Activated T-helper 2 cell treated with anti-CD3 and anti-CD28 coated beads, Interferon-gamma antibody, Interleukin-2, Interleukin-4, amounts not matched to agents 10 μg/mL and 5 μg/mL and 100 μg/mL, durations not matched to agents 14 hours and 24 hours and 36 hours (primary cell): ENCODE measurements around the gene FGD3. TPM values are rescaled to one million over a fixed set of nuclear protein-coding genes. Genes with fewer than 3 reads are reported as not detected.

Experiments used
- DNase-seq: peaks from one replicate; pipeline ENCODE4 v3.0.0; 2021; ENCODE audit warnings: low spot score
- H3K27ac Mint-ChIP-seq: one replicate; pipeline ENCODE4 v1.8.0; 2021; ENCODE audit warnings: mixed read lengths
- H3K27me3 Mint-ChIP-seq: one replicate; pipeline ENCODE4 v1.8.0; 2021; ENCODE audit warnings: low read depth, mixed read lengths
- H3K36me3 Mint-ChIP-seq: one replicate; pipeline ENCODE4 v1.8.0; 2021; ENCODE audit warnings: low read depth, mixed read lengths
- H3K4me1 Mint-ChIP-seq: one replicate; pipeline ENCODE4 v1.8.0; 2021; ENCODE audit warnings: low read depth, mixed read lengths
- H3K4me3 Mint-ChIP-seq: one replicate; pipeline ENCODE4 v1.8.0; 2021; ENCODE audit warnings: low read depth, mild to moderate bottlenecking, moderate library complexity, mixed read lengths
- H3K9me3 Mint-ChIP-seq: one replicate; pipeline ENCODE4 v1.8.0; 2021; ENCODE audit warnings: mixed read lengths
- intact Hi-C: fragments of 100-400 bp; cut with micrococcal nuclease; formaldehyde crosslinking; loops from one replicate; pipeline ENCODE4 v1.15.1; 2023
- total RNA-seq: library from RNA; stranded (reverse); gene quantifications from 2 replicates; pipeline ENCODE4 v1.2.3, GENCODE V29; 2022

Gene FGD3
- total RNA-seq, 1 donor from 2014 or later: 42.9 TPM

DNA sequence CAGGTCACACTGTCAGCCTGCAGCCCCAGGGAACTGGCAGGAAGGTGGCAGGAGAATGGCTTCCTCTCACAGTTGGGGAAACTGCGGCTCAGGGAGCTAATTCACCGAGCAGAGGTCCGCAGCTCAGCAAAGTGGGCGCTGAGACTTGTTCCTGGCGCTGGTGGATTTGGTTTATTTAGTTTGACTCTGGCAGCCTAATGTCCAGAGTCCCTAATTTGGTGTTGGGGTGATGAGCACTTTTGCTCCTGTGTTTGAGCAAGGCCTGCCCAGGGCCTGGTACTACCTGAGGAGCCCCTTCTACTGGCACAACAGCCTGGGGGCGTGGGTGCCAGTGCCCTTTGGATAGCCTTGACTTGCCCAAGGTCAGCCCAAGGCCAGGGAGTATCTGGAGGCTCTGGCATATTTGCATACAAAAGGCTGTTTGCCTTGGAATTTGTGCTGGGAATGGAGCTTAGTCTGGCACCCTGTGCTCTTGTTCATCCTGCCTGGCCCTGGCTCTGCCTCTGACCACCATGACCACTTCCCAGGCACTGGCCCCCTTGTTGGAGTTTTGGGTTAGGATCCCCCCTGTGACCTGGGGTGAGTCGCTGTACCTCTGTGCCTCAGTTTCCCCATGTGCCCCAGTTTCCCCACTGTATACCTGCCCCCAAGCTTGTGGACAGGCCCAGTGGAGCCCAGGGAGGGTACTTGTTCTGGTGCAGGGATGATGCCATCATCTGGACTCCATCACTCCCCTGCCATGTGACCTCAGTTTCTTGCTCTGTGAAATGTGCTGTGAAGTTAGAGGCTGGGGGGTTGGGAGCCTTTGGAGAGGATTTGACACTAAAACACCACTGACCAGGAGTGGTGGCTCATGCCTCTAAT is 112.6 kb downstream of the FGD3 start:
- H3K4me1 Mint-ChIP-seq: peaks cover 48% of the 10 kb centered on the region
- intact Hi-C loops: loop anchor here (5.0 kb wide), 4 partner anchors 72 to 392 kb away; partner anchors contain the start of genes FAM120A, FAM120AOS and NINJ1
- H3K9me3 Mint-ChIP-seq: no peaks in the 10 kb centered on the region
- no peaks in the 10 kb centered on the region for H3K27me3 Mint-ChIP-seq
- H3K27ac Mint-ChIP-seq: peak overlapping the region; percentile 96
- H3K4me3 Mint-ChIP-seq: peak overlapping the region; percentile 90
- DNase-seq: no peak
- H3K36me3 Mint-ChIP-seq: peaks cover 17% of the 10 kb centered on the region

DNA sequence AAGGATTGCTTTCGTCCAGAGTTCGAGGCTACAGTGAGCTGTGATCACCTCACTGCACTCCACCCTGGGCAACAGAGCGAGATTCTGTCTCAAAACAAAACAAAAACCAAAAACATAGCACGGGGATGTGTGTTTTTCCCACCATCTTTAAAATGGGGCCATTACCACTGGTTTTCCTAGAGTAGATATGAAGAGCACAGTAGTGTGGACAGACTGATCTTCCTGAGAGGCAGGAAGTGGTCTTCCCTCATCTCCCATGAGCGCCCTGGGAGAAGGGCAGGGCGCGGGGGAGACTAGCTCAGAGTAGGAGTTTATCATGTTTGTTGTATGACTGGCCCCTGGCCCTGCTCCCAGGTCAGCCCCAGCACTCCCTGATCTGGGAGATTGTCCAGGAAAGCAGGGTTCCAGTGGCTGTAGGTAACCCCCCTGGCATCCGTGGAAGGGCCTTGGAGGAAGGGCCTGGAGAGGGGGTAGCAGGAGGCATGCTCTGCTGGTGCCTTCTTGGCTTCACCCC is 113.5 kb downstream of the FGD3 start:
- H3K36me3 Mint-ChIP-seq: peaks cover 25% of the 10 kb centered on the region
- peak overlapping the region; percentile 96 for H3K27ac Mint-ChIP-seq
- H3K4me1 Mint-ChIP-seq: peaks cover 53% of the 10 kb centered on the region
- no peak for DNase-seq
- H3K4me3 Mint-ChIP-seq: peak overlapping the region; percentile 90
- no peaks in the 10 kb centered on the region for H3K27me3 Mint-ChIP-seq
- intact Hi-C loops: loop anchor here (5.0 kb wide), 4 partner anchors 71 to 391 kb away; partner anchors contain the start of genes FAM120A, FAM120AOS and NINJ1
- H3K9me3 Mint-ChIP-seq: no peaks in the 10 kb centered on the region

DNA sequence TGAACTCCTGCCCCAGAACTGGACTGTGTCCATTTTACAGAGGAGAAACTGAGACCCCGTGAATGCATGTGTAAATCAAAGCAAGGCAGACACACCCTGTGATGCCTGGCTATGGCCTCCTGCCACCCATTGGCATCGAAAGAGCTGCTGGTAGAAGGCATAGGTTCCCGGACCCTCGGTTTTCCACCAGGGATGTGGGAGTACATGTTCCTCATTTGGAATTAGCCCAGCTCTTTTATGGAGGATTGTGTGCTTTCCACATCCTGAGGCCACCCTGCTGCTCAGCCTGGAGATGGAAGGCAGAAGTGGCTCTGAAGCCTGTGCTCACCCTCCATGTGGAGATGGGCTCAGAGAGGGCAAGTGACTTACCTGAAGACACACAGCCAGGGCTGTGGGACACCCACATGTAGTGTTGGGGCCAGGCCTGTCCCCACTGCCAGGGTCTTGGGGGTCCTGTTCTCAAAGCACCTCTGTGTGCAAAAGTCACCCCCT is 114.0 kb downstream of the FGD3 start:
- peaks cover 55% of the 10 kb centered on the region for H3K4me1 Mint-ChIP-seq
- H3K4me3 Mint-ChIP-seq: peak overlapping the region; percentile 90
- no peak for DNase-seq
- intact Hi-C loops: loop anchor here (5.0 kb wide), 4 partner anchors 71 to 391 kb away; partner anchors contain the start of genes FAM120A, FAM120AOS and NINJ1
- H3K27me3 Mint-ChIP-seq: no peaks in the 10 kb centered on the region
- H3K36me3 Mint-ChIP-seq: peaks cover 30% of the 10 kb centered on the region
- H3K9me3 Mint-ChIP-seq: no peaks in the 10 kb centered on the region
- peak overlapping the region; percentile 96 for H3K27ac Mint-ChIP-seq

DNA sequence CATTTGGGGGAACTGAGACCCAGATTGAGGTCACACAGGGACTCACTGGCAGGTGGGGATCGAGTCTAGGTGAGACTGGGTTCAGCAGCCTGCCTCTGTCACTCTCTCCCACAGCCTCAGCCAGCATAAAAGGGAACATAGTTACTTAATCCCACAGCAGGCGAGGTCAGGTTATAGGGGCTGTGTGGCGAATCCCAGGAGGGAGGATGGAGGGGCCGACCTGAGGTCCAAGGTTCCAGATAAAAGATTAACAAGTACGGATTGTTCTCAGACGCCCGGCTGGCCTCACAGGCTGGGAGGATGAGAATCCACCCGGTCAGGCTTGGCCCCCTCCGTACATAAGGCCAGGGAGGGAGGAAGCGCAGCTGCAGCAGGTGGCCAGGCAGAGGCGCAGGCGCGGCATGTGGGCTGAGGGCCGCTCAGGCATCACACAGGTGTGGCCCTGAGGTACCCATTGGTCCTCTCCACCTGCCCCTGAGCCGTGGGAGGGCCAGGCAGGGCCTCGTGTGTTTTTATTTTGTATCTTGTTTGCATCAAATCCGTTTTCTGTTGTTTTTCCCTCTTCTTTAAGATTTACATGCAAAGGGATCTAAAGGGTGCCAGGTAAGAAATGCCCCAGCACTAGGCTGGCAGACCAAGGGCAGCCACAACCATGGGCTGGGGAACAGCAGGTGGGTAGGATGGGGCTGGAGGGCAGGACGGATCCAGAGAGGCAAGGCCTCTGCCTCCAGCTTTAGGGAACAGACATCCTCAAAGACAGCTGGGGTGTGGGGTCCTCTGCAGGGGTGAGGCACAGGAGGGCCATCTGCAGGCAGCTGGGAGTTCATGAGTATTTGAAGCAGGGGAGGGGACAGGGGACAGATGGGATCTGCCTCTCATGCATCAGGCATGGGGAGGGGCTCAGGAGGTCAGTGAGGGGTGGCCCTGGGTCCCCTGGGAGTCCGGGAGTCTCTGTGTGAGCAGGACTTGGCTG is 114.8 kb downstream of the FGD3 start:
- peaks cover 35% of the 10 kb centered on the region for H3K36me3 Mint-ChIP-seq
- DNase-seq: no peak
- intact Hi-C loops: loop anchor here (5.0 kb wide), 4 partner anchors 70 to 390 kb away; partner anchors contain the start of genes FAM120A, FAM120AOS and NINJ1
- no peaks in the 10 kb centered on the region for H3K27me3 Mint-ChIP-seq
- H3K27ac Mint-ChIP-seq: peak overlapping the region; percentile 96
- peak overlapping the region; percentile 90 for H3K4me3 Mint-ChIP-seq
- H3K9me3 Mint-ChIP-seq: no peaks in the 10 kb centered on the region
- peaks cover 55% of the 10 kb centered on the region for H3K4me1 Mint-ChIP-seq

DNA sequence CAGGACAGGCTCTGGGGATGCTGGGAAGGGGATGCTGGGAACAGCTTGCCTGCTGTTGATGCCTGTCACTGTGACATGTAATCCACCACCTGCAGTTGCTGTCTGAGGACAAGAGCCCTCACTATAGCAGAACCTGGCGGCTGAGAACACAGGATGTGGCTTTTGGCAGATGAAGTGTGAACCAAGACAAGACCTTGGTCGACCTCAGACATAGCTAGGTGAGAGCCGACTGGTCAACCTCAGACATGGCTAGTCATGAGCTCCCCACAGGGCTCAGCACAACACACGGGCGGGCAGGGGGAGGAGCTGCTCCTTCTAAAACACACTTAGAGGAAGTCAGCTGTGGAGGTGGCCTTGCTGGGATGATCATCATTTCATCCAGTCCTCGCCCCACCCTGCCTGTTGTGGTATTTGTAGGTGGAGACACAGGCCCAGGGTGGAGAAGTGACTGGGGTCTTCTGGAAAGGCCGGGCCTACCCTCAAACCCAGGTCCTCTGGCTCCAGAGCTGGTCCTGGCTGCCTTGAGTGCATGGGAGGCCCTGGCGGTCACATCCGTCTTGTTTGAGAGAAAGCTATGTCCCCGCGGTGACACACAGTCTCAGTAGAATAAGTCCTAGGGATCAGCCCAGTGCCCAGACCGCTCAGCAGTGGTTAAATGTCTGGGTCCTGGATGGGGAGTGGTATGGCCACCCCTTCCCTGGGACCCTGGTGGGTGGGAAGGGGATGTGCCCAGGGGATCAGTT is 117.2 kb downstream of the FGD3 start:
- peak; percentile 90 for DNase-seq
- Mint-ChIP-seq H3K27ac (peak overlapping the region; percentile 94), H3K4me3 (peak overlapping the region; percentile 76), H3K27me3 (no peaks in the 10 kb centered on the region), H3K4me1 (peaks cover 64% of the 10 kb centered on the region), H3K36me3 (peaks cover 57% of the 10 kb centered on the region), H3K9me3 (no peaks in the 10 kb centered on the region)
- intact Hi-C loops: loop anchor here (1.0 to 5.0 kb wide), 7 partner anchors 27 to 388 kb away; partner anchors contain the start of genes CARD19, FAM120A, FAM120AOS and NINJ1

DNA sequence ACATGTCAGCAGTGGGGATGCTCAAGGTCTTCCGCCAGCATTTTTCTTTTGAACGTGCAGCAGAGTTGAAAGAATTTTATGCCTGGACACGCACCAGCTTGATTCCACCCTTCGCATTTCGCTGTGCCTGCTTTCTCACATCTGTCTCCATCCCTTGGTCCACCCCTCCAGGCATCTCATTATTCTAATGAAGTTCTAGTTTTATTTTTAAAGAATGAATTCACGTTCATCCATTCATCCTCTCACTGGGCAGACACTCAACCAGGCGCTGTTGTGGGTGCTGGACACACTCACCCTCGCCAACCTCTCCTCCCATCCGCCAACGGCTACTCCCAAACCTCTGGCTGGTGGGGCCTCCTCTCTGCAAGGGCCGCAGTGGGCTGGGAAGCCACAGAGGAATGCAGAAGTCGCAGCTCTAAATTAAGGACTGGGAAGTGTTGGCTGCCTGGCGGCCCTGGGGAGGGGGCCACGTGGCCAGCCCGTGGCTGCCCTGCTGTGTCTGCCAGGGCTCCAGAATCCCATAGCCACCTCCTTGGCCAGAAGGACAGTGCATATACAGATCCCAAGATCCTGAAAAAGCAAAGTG is 117.9 kb downstream of the FGD3 start:
- Mint-ChIP-seq H3K9me3 (no peaks in the 10 kb centered on the region), H3K27ac (peak overlapping the region; percentile 94), H3K4me1 (peaks cover 61% of the 10 kb centered on the region), H3K36me3 (peaks cover 57% of the 10 kb centered on the region), H3K27me3 (no peaks in the 10 kb centered on the region), H3K4me3 (peak overlapping the region; percentile 76)
- intact Hi-C loops: no loop called here
- DNase-seq: no peak

DNA sequence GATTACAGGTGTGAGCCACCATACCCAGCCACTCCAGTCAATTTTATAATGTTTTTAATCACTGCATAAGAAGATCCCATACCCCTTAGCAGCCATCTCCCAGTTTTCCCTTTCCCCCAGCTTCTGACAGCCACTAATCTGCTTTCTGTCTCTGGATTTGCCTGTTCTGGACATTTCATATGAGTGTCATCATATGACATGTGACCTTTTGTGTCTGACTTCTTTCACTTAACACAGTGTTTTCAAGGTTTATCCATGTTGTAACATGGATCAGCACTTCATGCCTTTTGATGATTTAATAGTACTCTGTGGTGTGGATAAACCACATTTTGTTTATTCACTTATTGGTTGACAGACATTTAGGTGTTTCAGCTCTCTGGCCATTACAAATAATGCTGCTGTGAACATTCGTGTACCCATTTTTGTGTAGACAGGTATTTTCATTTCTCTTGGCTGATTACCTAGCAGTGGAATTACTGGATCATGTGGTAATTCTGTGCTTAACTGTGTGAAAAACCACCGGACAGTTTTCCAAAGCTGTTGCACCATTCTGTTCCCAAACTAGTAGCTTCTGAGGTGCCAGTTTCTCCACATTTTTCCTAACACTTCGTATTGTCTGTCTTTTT is 119.8 kb downstream of the FGD3 start:
- H3K9me3 Mint-ChIP-seq: no peaks in the 10 kb centered on the region
- DNase-seq: no peak
- peaks cover 60% of the 10 kb centered on the region for H3K36me3 Mint-ChIP-seq
- intact Hi-C loops: no loop called here
- H3K4me3 Mint-ChIP-seq: no peak overlapping the region
- peaks cover 47% of the 10 kb centered on the region for H3K4me1 Mint-ChIP-seq
- H3K27ac Mint-ChIP-seq: no peak overlapping the region
- H3K27me3 Mint-ChIP-seq: no peaks in the 10 kb centered on the region

DNA sequence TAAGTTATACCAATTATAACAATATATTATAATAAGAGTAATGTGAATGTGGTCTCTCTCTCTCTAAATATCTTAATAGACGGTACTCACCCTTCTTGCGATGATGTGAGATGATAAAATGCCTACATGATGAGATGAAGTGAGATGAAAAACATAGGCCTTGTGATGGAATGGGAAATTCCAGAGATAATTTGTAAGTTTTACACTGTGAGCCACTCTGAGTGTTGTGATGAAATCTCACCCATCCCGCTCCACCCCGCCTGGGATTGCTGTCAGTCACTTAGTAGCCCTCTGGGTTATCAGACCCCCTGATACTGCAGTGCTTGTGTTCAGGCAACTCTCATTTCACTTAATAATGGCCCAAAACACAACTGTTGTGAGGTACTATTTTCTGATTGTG is 121.6 kb downstream of the FGD3 start:
- intact Hi-C loops: no loop called here
- Mint-ChIP-seq H3K4me3 (no peak overlapping the region), H3K4me1 (peaks cover 38% of the 10 kb centered on the region), H3K27ac (no peak overlapping the region), H3K27me3 (no peaks in the 10 kb centered on the region), H3K36me3 (peaks cover 60% of the 10 kb centered on the region), H3K9me3 (no peaks in the 10 kb centered on the region)
- DNase-seq: no peak

DNA sequence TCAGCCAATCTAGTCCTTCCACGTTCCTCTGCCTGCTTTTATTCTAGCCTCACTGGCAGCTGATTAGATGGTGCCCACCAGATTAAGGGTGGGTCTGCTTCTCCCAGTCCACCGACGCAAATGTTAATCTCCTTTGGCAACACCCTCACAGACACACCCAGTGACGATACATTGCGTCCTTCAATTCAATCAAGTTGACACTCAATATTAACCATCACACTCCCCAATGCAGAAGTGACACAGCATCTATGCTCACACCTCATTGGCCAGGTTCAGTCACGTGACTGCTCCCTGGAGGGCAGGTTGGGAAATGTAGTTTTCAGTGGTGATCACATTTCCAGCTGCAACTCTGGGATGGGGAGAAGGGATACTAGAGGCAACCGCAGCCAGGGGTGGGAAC is 124.1 kb downstream of the FGD3 start:
- peaks cover 23% of the 10 kb centered on the region for H3K4me1 Mint-ChIP-seq
- H3K4me3 Mint-ChIP-seq: no peak overlapping the region
- DNase-seq: no peak
- intact Hi-C loops: no loop called here
- H3K36me3 Mint-ChIP-seq: peaks cover 36% of the 10 kb centered on the region
- no peaks in the 10 kb centered on the region for H3K9me3 Mint-ChIP-seq
- H3K27ac Mint-ChIP-seq: no peak overlapping the region
- no peaks in the 10 kb centered on the region for H3K27me3 Mint-ChIP-seq

DNA sequence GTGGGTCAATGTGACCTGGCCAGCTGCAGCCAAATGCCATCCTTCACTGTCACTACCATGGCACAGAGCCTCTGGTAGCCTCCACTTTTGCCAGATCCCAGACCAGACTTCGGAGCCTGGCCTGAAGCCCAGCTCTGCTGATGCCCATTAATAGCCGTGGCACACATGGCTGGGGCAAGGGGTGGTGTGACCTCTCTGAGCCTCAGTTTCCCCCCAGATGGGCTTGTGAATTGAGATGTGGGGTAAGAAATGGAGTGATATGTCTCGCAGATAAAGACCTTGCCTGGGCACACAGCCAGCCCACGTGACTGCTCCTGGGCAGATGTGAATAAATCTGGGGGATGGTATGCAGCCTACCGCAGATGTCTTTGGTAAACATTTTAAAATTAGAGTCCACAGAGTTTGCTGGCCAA is 125.1 kb downstream of the FGD3 start:
- intact Hi-C loops: no loop called here
- H3K9me3 Mint-ChIP-seq: no peaks in the 10 kb centered on the region
- no peak overlapping the region for H3K27ac Mint-ChIP-seq
- H3K27me3 Mint-ChIP-seq: no peaks in the 10 kb centered on the region
- no peak for DNase-seq
- peaks cover 19% of the 10 kb centered on the region for H3K4me1 Mint-ChIP-seq
- H3K4me3 Mint-ChIP-seq: no peak overlapping the region
- peaks cover 32% of the 10 kb centered on the region for H3K36me3 Mint-ChIP-seq

DNA sequence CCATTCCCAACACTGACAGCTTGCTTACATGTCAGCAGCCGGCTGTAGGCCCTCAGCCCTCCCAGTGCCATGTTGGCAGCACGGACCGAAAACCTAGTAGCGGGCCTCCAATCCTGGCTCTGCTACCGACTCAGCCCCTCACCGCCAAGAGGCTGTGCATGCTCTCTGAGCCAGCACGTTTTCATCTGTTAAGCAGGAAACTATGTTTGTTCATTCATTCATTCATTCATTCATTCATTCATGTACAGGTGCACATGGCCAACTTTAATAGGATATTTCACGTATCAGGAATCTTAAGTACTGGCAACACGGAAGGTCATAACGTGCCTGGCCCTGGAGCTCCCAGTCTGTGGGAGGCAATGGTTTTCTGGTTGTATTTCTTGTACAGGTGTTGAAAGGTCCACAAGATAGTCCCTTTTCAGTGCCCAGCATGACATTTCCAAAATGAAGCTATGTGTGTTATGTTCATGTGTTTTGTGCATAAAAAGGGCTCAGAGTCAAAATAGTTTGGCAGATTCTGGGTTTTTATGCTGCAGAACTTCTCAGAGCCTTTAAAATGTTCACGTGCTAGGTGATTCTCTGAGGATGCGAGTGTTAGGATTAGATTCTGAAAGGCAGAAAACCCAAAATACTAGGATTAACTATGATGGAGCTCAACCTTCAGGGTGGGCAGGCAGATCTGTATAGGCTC is 128.9 kb downstream of the FGD3 start:
- no peak for DNase-seq
- no peaks in the 10 kb centered on the region for H3K27me3 Mint-ChIP-seq
- peaks cover 27% of the 10 kb centered on the region for H3K36me3 Mint-ChIP-seq
- H3K4me1 Mint-ChIP-seq: peaks cover 10% of the 10 kb centered on the region
- no peaks in the 10 kb centered on the region for H3K9me3 Mint-ChIP-seq
- no peak overlapping the region for H3K27ac Mint-ChIP-seq
- intact Hi-C loops: no loop called here
- H3K4me3 Mint-ChIP-seq: no peak overlapping the region
